Smooth muscle cell (in vitro differentiated cells): ENCODE measurements around the gene NRP1. TPM values are rescaled to one million over a fixed set of nuclear protein-coding genes. Genes with fewer than 3 reads are reported as not detected.

Source experiments
- DNase-seq: peaks from one replicate; lab custom pipeline; 2025; ENCODE audit not compliant: unreplicated experiment; lab: John Stamatoyannopoulos, UW
- H2AFZ ChIP-seq: fragments of 200-600 bp; sonication (generic); 2 replicates; pipeline ENCODE4 v1.6.0; 2016; ENCODE audit warnings: antibody characterized with exemption, low read depth, mild to moderate bottlenecking
- H3F3A ChIP-seq: fragments of 200-600 bp; sonication (generic); 2 replicates; pipeline ENCODE4 v1.6.0; 2017; ENCODE audit warnings: antibody characterized with exemption, low read depth
- H3K27ac ChIP-seq: fragments of 200-600 bp; sonication (generic); 2 replicates; pipeline ENCODE4 v1.5.1; 2016; ENCODE audit warnings: low read depth, mild to moderate bottlenecking
- H3K27me3 ChIP-seq: fragments of 200-600 bp; sonication (generic); 2 replicates; pipeline ENCODE4 v1.6.1; 2016; ENCODE audit warnings: low read depth, mild to moderate bottlenecking
- H3K36me3 ChIP-seq: fragments of 200-600 bp; sonication (generic); 2 replicates; pipeline ENCODE4 v1.5.1; 2016; ENCODE audit warnings: low read depth
- H3K4me1 ChIP-seq: fragments of 200-600 bp; sonication (generic); 2 replicates; pipeline ENCODE4 v1.5.1; 2016; ENCODE audit warnings: low read depth
- H3K4me2 ChIP-seq: fragments of 200-600 bp; sonication (generic); 2 replicates; pipeline ENCODE4 v1.6.0; 2016; ENCODE audit warnings: mild to moderate bottlenecking
- H3K4me3 ChIP-seq: fragments of 200-600 bp; sonication (generic); 2 replicates; pipeline ENCODE4 v1.5.1; 2016; ENCODE audit warnings: mild to moderate bottlenecking
- H3K79me2 ChIP-seq: fragments of 200-600 bp; sonication (generic); 2 replicates; pipeline ENCODE4 v1.6.0; 2016; ENCODE audit warnings: low read depth, mild to moderate bottlenecking
- H3K9ac ChIP-seq: fragments of 200-600 bp; sonication (generic); 2 replicates; pipeline ENCODE4 v1.6.0; 2016; ENCODE audit warnings: low read depth
- H3K9me3 ChIP-seq: fragments of 200-600 bp; sonication (generic); replicated peaks from 2 replicates; pipeline ENCODE4 v1.5.1; 2016; ENCODE audit warnings: low read depth
- H4K20me1 ChIP-seq: fragments of 200-600 bp; sonication (generic); 2 replicates; pipeline ENCODE4 v1.6.0; 2016; ENCODE audit warnings: low read depth
- WGBS: methylation state at CpG from one replicate; pipeline ENCODE4 v1.1.7; 2016; ENCODE audit warnings: low lambda C conversion rate; 5-methylcytosine and 5-hydroxymethylcytosine counted together
- polyA plus RNA-seq: library from polyadenylated mRNA; unstranded; fragments of >200 nt; fragmentation: Nextera tagmentation; extraction: Ambion mirVana; gene quantifications from 2 replicates; pipeline ENCODE4 v1.2.1, GENCODE V29; 2016
- total RNA-seq: library from RNA; depleted of rRNA; stranded (reverse); fragments of >200 nt; gene quantifications from 2 replicates; pipeline ENCODE4 v1.2.3, GENCODE V29; 2014
- TF ChIP-seq, protein P1 (sequence below): fragments of 200-600 bp; sonication (generic); IDR thresholded peaks from 2 replicates; pipeline ENCODE4 v1.5.1; 2017; ENCODE audit warnings: borderline replicate concordance, mild to moderate bottlenecking, antibody characterized with exemption; ENCODE audit not compliant: insufficient read depth, poor library complexity, severe bottlenecking

NRP1 gene
- total and polyA plus RNA-seq, 2 experiments from 2014 or later: 74.8 to 80.4 TPM

GRCh38 chr10:33291053-33291592 lies 43.3 kb downstream of the NRP1 start:
- Histone ChIP-seq H4K20me1 (peaks cover 3% of the 10 kb centered on the region), H3K27me3 (no peaks in the 10 kb centered on the region), H3K27ac (peak overlapping the region; percentile 98), H2AFZ (no peak overlapping the region), H3K4me3 (no peak overlapping the region), H3K9ac (peak overlapping the region; percentile 77), H3K4me1 (peaks cover 20% of the 10 kb centered on the region), H3K9me3 (no peaks in the 10 kb centered on the region), H3F3A (peaks cover 37% of the 10 kb centered on the region), H3K4me2 (peak overlapping the region; percentile 70), H3K79me2 (peaks cover 95% of the 10 kb centered on the region), H3K36me3 (no peaks in the 10 kb centered on the region)
- no peak for DNase-seq
- TF ChIP-seq, protein P1, sequence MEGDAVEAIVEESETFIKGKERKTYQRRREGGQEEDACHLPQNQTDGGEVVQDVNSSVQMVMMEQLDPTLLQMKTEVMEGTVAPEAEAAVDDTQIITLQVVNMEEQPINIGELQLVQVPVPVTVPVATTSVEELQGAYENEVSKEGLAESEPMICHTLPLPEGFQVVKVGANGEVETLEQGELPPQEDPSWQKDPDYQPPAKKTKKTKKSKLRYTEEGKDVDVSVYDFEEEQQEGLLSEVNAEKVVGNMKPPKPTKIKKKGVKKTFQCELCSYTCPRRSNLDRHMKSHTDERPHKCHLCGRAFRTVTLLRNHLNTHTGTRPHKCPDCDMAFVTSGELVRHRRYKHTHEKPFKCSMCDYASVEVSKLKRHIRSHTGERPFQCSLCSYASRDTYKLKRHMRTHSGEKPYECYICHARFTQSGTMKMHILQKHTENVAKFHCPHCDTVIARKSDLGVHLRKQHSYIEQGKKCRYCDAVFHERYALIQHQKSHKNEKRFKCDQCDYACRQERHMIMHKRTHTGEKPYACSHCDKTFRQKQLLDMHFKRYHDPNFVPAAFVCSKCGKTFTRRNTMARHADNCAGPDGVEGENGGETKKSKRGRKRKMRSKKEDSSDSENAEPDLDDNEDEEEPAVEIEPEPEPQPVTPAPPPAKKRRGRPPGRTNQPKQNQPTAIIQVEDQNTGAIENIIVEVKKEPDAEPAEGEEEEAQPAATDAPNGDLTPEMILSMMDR: no peak
- 52% methylated on average over 5 of the region's 5 CpGs for WGBS

GRCh38 chr10:33290321-33291052 lies 44.0 kb downstream of the NRP1 start:
- no peak for DNase-seq
- no peaks in the 10 kb centered on the region for H3K36me3 ChIP-seq
- peak overlapping the region; percentile 98 for H3K27ac ChIP-seq
- H3K4me2 ChIP-seq: peak overlapping the region; percentile 70
- peaks cover 3% of the 10 kb centered on the region for H4K20me1 ChIP-seq
- H3K9me3 ChIP-seq: no peaks in the 10 kb centered on the region
- no peaks in the 10 kb centered on the region for H3K27me3 ChIP-seq
- no peak overlapping the region for H2AFZ ChIP-seq
- H3K4me1 ChIP-seq: peaks cover 20% of the 10 kb centered on the region
- no peak overlapping the region for H3K4me3 ChIP-seq
- peaks cover 95% of the 10 kb centered on the region for H3K79me2 ChIP-seq
- 71% methylated on average over 13 of the region's 13 CpGs for WGBS
- TF ChIP-seq, protein P1: peak; percentile 11
- H3F3A ChIP-seq: peaks cover 32% of the 10 kb centered on the region
- H3K9ac ChIP-seq: peak overlapping the region; percentile 77

- peaks cover 95% of the 10 kb centered on the region for H3K79me2 ChIP-seq
- no peak for DNase-seq
- H2AFZ ChIP-seq: no peak overlapping the region
- H3K27me3 ChIP-seq: no peaks in the 10 kb centered on the region
- peaks cover 25% of the 10 kb centered on the region for H3F3A ChIP-seq
- no peaks in the 10 kb centered on the region for H3K9me3 ChIP-seq
- H3K4me2 ChIP-seq: no peak overlapping the region
- H3K9ac ChIP-seq: no peak overlapping the region
- 89% methylated on average over 8 of the region's 8 CpGs for WGBS
- TF ChIP-seq, protein P1: no peak
- H3K4me1 ChIP-seq: peaks cover 20% of the 10 kb centered on the region
- peaks cover 3% of the 10 kb centered on the region for H4K20me1 ChIP-seq
- H3K4me3 ChIP-seq: no peak overlapping the region
- no peaks in the 10 kb centered on the region for H3K36me3 ChIP-seq
- peak overlapping the region; percentile 98 for H3K27ac ChIP-seq
Observed at GRCh38 chr10:33289776-33290175, 44.7 kb downstream of the NRP1 start.
